Endothelial cell of umbilical vein (primary cell): Measurements from ENCODE around the gene TXNL4A. TPM values are rescaled to one million over a fixed set of nuclear protein-coding genes. Genes with fewer than 3 reads are reported as not detected.
A peak's percentile ranks its signal among the peaks of the same experiment; 100 is the strongest.

Experiments
- BruUV-seq: library from RNA; stranded (reverse); fragments of 400-500 nt; replicated peaks from 2 replicates; lab custom pipeline; 2021; lab: Mats Ljungman, UMichigan
- CTCF ChIA-PET: fragments of 300-600, 350-600 bp; sonication (Branson Sonifier 250); formaldehyde crosslinking; loops from one replicate; lab custom pipeline; 2021; ENCODE audit warnings: antibody characterized with exemption, inconsistent platforms; lab: Charles Lee
- POLR2A ChIA-PET: fragments of 300-600, 350-600 bp; sonication (Branson Sonifier 250); formaldehyde crosslinking; loops from one replicate; lab custom pipeline; 2021; ENCODE audit warnings: antibody characterized with exemption, inconsistent platforms; lab: Charles Lee
- DNase-seq: peaks from one replicate; pipeline ENCODE4 v3.0.0-alpha.2; 2011; ENCODE audit warnings: low read depth, low spot score
- FAIRE-seq: peaks from 2 replicates; lab custom pipeline; 2011; peaks lifted over from hg19 to GRCh38; lab: Jason Lieb, UNC
- H2AFZ ChIP-seq: 2 replicates; pipeline ENCODE4 v1.6.0; 2012; ENCODE audit warnings: low read depth, low read length, control low read depth, inconsistent platforms
- H3K27ac ChIP-seq: 2 replicates; pipeline ENCODE4 v1.5.1; 2011; ENCODE audit warnings: low read depth, mild to moderate bottlenecking, control low read depth, low read length, moderate library complexity; ENCODE audit not compliant: insufficient read depth
- H3K27me3 ChIP-seq, 2 experiments: 2 replicates each; pipeline versions ENCODE4 v1.6.0 to v1.6.1; 2011; ENCODE audit warnings: low read length in 2 of 2, mixed read lengths in 1 of 2; ENCODE audit not compliant: control insufficient read depth in 2 of 2, insufficient read depth in 2 of 2
- H3K36me3 ChIP-seq, 2 experiments: 2 replicates in 1 of 2; 3 replicates in 1 of 2; pipeline ENCODE4 v1.5.1; 2011; ENCODE audit warnings: low read length in 2 of 2, mild to moderate bottlenecking in 1 of 2, moderate library complexity in 1 of 2; ENCODE audit not compliant: control insufficient read depth in 2 of 2, insufficient read depth in 2 of 2; ENCODE audit errors: extremely low read depth in 1 of 2
- H3K4me1 ChIP-seq: 3 replicates; pipeline ENCODE4 v1.5.1; 2011; ENCODE audit warnings: mild to moderate bottlenecking, low read length; ENCODE audit not compliant: control insufficient read depth, insufficient read depth; ENCODE audit errors: extremely low read depth
- H3K4me2 ChIP-seq: 2 replicates; pipeline ENCODE4 v1.6.1; 2011; ENCODE audit warnings: low read length, control low read depth, mixed read lengths; ENCODE audit not compliant: insufficient read depth
- H3K4me3 ChIP-seq, 3 experiments: fragments of 200-600 bp in 1 of 3; sonication (generic), shearing (Covaris generic) in 1 of 3; replicated peaks in 1 of 3; 2 replicates each; pipeline ENCODE4 v1.5.1; 2011 to 2016; ENCODE audit warnings: control low read depth in 3 of 3, low read length in 3 of 3, mild to moderate bottlenecking in 2 of 3, inconsistent platforms in 1 of 3, low read depth in 1 of 3, moderate library complexity in 1 of 3; ENCODE audit not compliant: insufficient read depth in 1 of 3
- H3K79me2 ChIP-seq: 2 replicates; pipeline ENCODE4 v1.6.0; 2012; ENCODE audit warnings: low read length, inconsistent platforms; ENCODE audit not compliant: control insufficient read depth, insufficient read depth
- H3K9ac ChIP-seq: replicated peaks from 2 replicates; pipeline ENCODE3; 2011; ENCODE audit warnings: low read length, control low read depth; ENCODE audit not compliant: insufficient read depth; ENCODE audit errors: extremely low read depth
- H3K9me1 ChIP-seq: replicated peaks from 3 replicates; pipeline ENCODE4 v1.6.0; 2011; ENCODE audit warnings: mild to moderate bottlenecking, low read length; ENCODE audit not compliant: control insufficient read depth, insufficient read depth; ENCODE audit errors: extremely low read depth
- H3K9me3 ChIP-seq: replicated peaks from 2 replicates; pipeline ENCODE4 v1.5.1; 2012; ENCODE audit warnings: low read length, inconsistent platforms; ENCODE audit not compliant: control insufficient read depth, insufficient read depth
- H4K20me1 ChIP-seq: replicated peaks from 2 replicates; pipeline ENCODE3; 2011; ENCODE audit warnings: mild to moderate bottlenecking, low read length; ENCODE audit not compliant: control insufficient read depth, insufficient read depth; ENCODE audit errors: extremely low read depth
- EZH2 ChIP-seq: IDR thresholded peaks from 2 replicates; pipeline ENCODE4 v1.6.1; 2012; ENCODE audit warnings: borderline replicate concordance, low read depth, mild to moderate bottlenecking, moderate library complexity, low read length, inconsistent platforms; ENCODE audit not compliant: severe bottlenecking
- FOS ChIP-seq: IDR thresholded peaks from 2 replicates; pipeline ENCODE4 v1.6.1; 2011; ENCODE audit warnings: mild to moderate bottlenecking, low read length, moderate library complexity, borderline replicate concordance; ENCODE audit not compliant: insufficient read depth
- GATA2 ChIP-seq: IDR thresholded peaks from 2 replicates; pipeline ENCODE4 v1.7.0; 2011; ENCODE audit warnings: low read depth, mild to moderate bottlenecking, moderate library complexity, mixed read lengths, low read length; ENCODE audit not compliant: insufficient read length, insufficient read depth
- JUN ChIP-seq: IDR thresholded peaks from 2 replicates; pipeline ENCODE4 v1.6.1; 2011; ENCODE audit warnings: borderline replicate concordance, low read depth; ENCODE audit not compliant: insufficient read length, insufficient read depth
- MYC ChIP-seq: IDR thresholded peaks from one replicate; pipeline ENCODE4 v1.6.1; 2011; ENCODE audit warnings: mild to moderate bottlenecking, low read depth, low read length
- POLR2A ChIP-seq: IDR thresholded peaks from 2 replicates; pipeline ENCODE4 v1.6.1; 2012; ENCODE audit warnings: low read depth, mild to moderate bottlenecking, control low read depth, low read length
- POLR2AphosphoS5 ChIP-seq: IDR thresholded peaks from 2 replicates; pipeline ENCODE4 v1.6.1; 2012; ENCODE audit warnings: low read depth, mild to moderate bottlenecking, control low read depth, low read length, moderate library complexity; ENCODE audit not compliant: insufficient read depth
- dilution Hi-C: fragments of 300-500 bp; cut with MboI; formaldehyde crosslinking; loops from one replicate; pipeline ENCODE4 v1.15.0; 2019; ENCODE audit warnings: low sequenced_read_pairs; ENCODE audit not compliant: extremely low pct_ligation_motif_present
- intact Hi-C: fragments of 100-400 bp; cut with micrococcal nuclease; formaldehyde crosslinking; loops from one replicate; pipeline ENCODE4 v1.10.0; 2022
- polyA plus RNA-seq, 4 experiments: library from polyadenylated mRNA; depleted of rRNA in 3 of 4; stranded (reverse) in 3 of 4; unstranded in 1 of 4; fragments of >200 nt; gene quantifications; 2 replicates each; pipeline versions ENCODE4 v1.2.1 to v1.2.3, GENCODE V29; 2011 to 2012; ENCODE audit warnings: missing spikeins in 1 of 4
- total RNA-seq: library from RNA; stranded (reverse); gene quantifications from 2 replicates; pipeline ENCODE4 v1.2.3, GENCODE V29; 2021
- TF ChIP-seq, protein P1 (sequence below): IDR thresholded peaks from 2 replicates; pipeline ENCODE4 v1.6.1; 2011; ENCODE audit not compliant: insufficient read depth, insufficient read length
- TF ChIP-seq, protein P2 (sequence below), 2 donors: IDR thresholded peaks; 1 replicate in 1 of 2; 2 replicates in 1 of 2; pipeline ENCODE4 v1.5.1; 2011; ENCODE audit warnings: low read length in 2 of 2, mild to moderate bottlenecking in 2 of 2, moderate library complexity in 2 of 2, control low read depth in 1 of 2, inconsistent platforms in 1 of 2, low read depth in 1 of 2; ENCODE audit not compliant: insufficient read depth in 1 of 2; ENCODE audit errors: extremely low read depth in 1 of 2

Gene TXNL4A
- total and polyA plus RNA-seq, 2 donors (not counting 3 experiments of a cell fraction or from before 2014, with no cell fraction given): 148 to 172 TPM

DNA sequence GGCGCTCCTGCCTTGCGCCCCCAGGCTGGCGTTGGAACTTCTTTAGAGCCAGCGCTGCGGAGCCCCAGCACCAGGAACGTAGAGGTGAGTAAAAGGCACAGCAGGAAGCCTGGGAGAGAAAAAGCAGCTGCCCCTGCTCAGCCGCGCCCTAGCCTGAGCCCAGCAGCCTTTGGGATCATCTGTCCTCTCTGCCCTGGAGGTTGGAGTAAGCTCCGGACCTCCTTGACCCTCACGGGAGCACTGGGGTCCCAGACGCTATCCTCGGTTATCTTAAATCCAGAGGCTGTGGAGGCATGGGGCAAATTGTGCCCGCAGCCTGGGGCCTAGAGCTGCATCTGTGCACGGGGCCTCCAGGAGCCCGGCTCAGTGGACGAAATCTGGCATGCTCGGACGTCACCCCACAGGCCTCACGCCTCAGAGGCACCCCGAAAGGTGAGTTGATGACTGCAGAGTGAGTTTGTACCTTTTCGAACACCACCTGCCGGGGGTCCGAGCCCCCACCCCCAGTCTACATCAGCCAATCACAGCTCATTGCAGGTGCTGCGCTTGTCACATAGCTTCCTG, 35.3 kb downstream of the TXNL4A start:
- Histone ChIP-seq H4K20me1 (no peaks in the 10 kb centered on the region), H3K27me3 (no peaks in the 10 kb centered on the region), H3K27ac (no peak overlapping the region), H2AFZ (no peak overlapping the region), H3K9me3 (no peaks in the 10 kb centered on the region), H3K4me3 (no peak overlapping the region), H3K36me3 (no peaks in the 10 kb centered on the region), H3K9ac (no peak overlapping the region), H3K4me1 (peaks cover 5% of the 10 kb centered on the region), H3K4me2 (no peak overlapping the region), H3K9me1 (no peaks in the 10 kb centered on the region), H3K79me2 (peaks cover 10% of the 10 kb centered on the region)
- intact Hi-C loops: loop anchor here (5.0 to 10.0 kb wide), 2 partner anchors 158 to 276 kb away; partner anchors contain the start of genes CTDP1 and KCNG2
- no peak for FAIRE-seq
- TF ChIP-seq POLR2A: no peak
- DNase-seq: no peak
- dilution Hi-C loops: no loop called here
- CTCF ChIA-PET: interaction anchor here (1.0 kb wide), 1 partner anchor 81 kb away, joined by 4 read pairs; the partner anchor contains the start of gene RBFA
- BruUV-seq: no TSS peak
- POLR2A ChIA-PET: no interaction called here

DNA sequence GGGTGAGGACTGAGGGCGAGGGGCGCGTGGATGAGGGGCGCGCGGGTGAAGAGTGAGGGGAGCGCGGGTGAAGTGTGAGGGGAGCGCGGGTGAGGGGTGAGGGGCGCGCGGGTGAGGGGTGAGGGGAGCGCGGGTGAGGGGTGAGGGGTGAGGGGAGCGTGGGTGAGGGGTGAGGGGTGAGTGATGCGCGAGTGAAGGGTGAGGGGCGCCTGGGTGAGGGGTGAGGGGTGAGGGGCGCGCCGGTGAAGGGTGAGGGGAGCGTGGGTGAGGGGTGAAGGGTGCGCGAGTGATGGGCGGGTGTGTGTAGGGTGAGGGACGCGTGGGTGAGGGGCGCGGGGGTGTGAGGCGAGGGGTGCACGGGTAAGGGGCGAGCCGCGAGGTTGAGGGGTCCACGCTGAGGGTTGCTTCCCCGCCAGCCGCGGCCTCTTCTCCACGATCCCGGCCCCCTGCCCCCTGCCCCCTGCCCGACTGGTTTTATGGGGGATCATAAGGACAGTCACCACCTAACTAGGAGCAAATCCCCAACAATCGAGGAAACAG, 35.8 kb downstream of the TXNL4A start:
- no peaks in the 10 kb centered on the region for H4K20me1 ChIP-seq
- TF ChIP-seq, protein P1, sequence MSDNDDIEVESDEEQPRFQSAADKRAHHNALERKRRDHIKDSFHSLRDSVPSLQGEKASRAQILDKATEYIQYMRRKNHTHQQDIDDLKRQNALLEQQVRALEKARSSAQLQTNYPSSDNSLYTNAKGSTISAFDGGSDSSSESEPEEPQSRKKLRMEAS: no peak
- TF ChIP-seq JUN (no peak), FOS (no peak), POLR2AphosphoS5 (no peak), EZH2 (no peak), MYC (no peak), POLR2A (no peak), GATA2 (no peak)
- TF ChIP-seq, protein P2, sequence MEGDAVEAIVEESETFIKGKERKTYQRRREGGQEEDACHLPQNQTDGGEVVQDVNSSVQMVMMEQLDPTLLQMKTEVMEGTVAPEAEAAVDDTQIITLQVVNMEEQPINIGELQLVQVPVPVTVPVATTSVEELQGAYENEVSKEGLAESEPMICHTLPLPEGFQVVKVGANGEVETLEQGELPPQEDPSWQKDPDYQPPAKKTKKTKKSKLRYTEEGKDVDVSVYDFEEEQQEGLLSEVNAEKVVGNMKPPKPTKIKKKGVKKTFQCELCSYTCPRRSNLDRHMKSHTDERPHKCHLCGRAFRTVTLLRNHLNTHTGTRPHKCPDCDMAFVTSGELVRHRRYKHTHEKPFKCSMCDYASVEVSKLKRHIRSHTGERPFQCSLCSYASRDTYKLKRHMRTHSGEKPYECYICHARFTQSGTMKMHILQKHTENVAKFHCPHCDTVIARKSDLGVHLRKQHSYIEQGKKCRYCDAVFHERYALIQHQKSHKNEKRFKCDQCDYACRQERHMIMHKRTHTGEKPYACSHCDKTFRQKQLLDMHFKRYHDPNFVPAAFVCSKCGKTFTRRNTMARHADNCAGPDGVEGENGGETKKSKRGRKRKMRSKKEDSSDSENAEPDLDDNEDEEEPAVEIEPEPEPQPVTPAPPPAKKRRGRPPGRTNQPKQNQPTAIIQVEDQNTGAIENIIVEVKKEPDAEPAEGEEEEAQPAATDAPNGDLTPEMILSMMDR (IDR thresholded peaks at IDR 0.05; ENCODE audit: extremely low read depth in 1 of 2, insufficient read depth in 1 of 2, low read depth in 1 of 2, low read length in 2 of 2): no peak
- CTCF ChIA-PET: interaction anchor here (1.0 to 1.8 kb wide), 2 partner anchors 9 to 82 kb away, joined by 4 to 6 read pairs; partner anchors contain the start of gene RBFA
- no peaks in the 10 kb centered on the region for H3K36me3 ChIP-seq
- intact Hi-C loops: loop anchor here (5.0 to 10.0 kb wide), 2 partner anchors 158 to 275 kb away; partner anchors contain the start of genes CTDP1 and KCNG2
- peaks cover 13% of the 10 kb centered on the region for H3K79me2 ChIP-seq
- H3K27ac ChIP-seq: no peak overlapping the region
- H3K9ac ChIP-seq: peak overlapping the region; percentile 54
- H2AFZ ChIP-seq: peak overlapping the region; percentile 93
- H3K9me3 ChIP-seq: no peaks in the 10 kb centered on the region
- no peak for DNase-seq
- no peaks in the 10 kb centered on the region for H3K9me1 ChIP-seq
- POLR2A ChIA-PET: interaction anchor here (0.6 kb wide), 1 partner anchor 9 kb away, joined by 4 read pairs; no protein-coding TSS in a partner anchor
- H3K4me2 ChIP-seq: peak overlapping the region; percentile 76
- BruUV-seq: no TSS peak
- no peak for FAIRE-seq
- dilution Hi-C loops: no loop called here
- peaks cover 5% of the 10 kb centered on the region for H3K4me1 ChIP-seq
- peak overlapping the region in 2 of 3 experiments; percentile 21 to 96 for H3K4me3 ChIP-seq
- no peaks in the 10 kb centered on the region for H3K27me3 ChIP-seq
